Activated B cell treated with CpG ODN at 0.5 μM for 24 hours (primary cell): Measurements from ENCODE around the gene CDHR4. TPM values are rescaled to one million over a fixed set of nuclear protein-coding genes. Genes with fewer than 3 reads are reported as not detected.

Source experiments
- ATAC-seq: fragments of 200-7000 bp; cut with Tn5 transposase; one replicate; pipeline ENCODE4 v1.10.0; 2021; ENCODE audit warnings: low read depth, mild to moderate bottlenecking, moderate library complexity
- CTCF ChIA-PET: fragments of 350-600 bp; sonication (Branson Sonifier 250); formaldehyde crosslinking; loops from one replicate; lab custom pipeline; 2021; ENCODE audit warnings: antibody characterized with exemption; lab: Charles Lee
- POLR2A ChIA-PET: fragments of 350-600 bp; sonication (Branson Sonifier 250); formaldehyde crosslinking; loops from one replicate; lab custom pipeline; 2021; ENCODE audit warnings: antibody characterized with exemption; lab: Charles Lee
- DNase-seq: peaks from one replicate; pipeline ENCODE4 v3.0.0; 2022
- H3K27ac Mint-ChIP-seq: one replicate; pipeline ENCODE4 v1.8.0; 2020; ENCODE audit warnings: mixed read lengths
- H3K27me3 Mint-ChIP-seq: one replicate; pipeline ENCODE4 v1.8.0; 2021; ENCODE audit warnings: mixed read lengths
- H3K36me3 Mint-ChIP-seq: one replicate; pipeline ENCODE4 v1.8.0; 2021; ENCODE audit warnings: low read depth, mixed read lengths
- H3K4me1 Mint-ChIP-seq: one replicate; pipeline ENCODE4 v1.8.0; 2021; ENCODE audit warnings: mixed read lengths
- H3K4me3 Mint-ChIP-seq: one replicate; pipeline ENCODE4 v1.8.0; 2020; ENCODE audit warnings: mild to moderate bottlenecking, mixed read lengths
- H3K9me3 Mint-ChIP-seq: one replicate; pipeline ENCODE4 v1.8.0; 2020; ENCODE audit warnings: mixed read lengths
- intact Hi-C: fragments of 100-400 bp; cut with micrococcal nuclease; formaldehyde crosslinking; loops from one replicate; pipeline ENCODE4 v1.15.1; 2024
- total RNA-seq: library from RNA; stranded (reverse); gene quantifications from 2 replicates; pipeline ENCODE4 v1.2.3, GENCODE V29; 2022
- TF ChIP-seq, protein P1 (sequence below): fragments of 200-600 bp; IDR thresholded peaks from one replicate; pipeline ENCODE4 v1.8.0; 2022; ENCODE audit warnings: antibody characterized with exemption, mild to moderate bottlenecking

CDHR4 gene, protein sequence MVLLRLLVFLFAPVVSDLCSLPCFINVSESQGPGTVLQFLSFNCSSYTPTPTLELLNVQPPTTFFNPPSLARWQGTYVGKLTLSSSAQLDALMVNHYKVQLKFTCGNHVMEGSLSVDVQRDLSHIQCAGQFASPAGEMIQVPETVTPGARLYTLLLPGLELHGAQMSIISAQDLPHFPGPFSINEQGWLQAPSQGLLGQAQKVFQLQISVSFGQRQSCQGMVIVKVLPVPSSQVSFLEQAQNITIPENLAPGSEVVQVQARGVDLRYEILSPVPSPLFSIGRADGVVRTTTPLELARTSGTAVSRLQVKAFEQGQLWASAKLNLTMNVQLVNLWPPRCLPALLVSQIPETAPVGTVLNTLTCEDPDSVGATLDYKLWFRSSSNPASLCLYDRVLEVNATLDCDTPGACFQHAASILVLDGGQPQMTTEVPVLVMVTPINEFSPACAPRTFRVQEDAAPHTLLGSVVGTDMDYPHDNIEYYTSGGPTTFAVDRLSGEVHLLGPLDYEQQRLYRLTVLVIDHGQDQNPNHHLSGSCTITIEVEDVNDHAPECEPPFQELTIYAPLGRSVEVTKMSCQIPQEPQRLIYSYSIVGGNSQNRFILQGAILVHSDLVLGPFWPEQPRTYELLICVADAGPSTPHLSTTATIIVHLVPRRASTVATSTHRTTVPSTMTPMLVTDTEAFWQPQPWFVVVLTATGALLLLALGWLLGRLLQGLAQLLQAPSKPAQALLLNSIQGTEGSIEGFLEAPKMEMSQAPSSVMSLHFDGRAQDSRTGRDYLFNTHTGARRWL
- not detected in 2 replicates for total RNA-seq

DNA sequence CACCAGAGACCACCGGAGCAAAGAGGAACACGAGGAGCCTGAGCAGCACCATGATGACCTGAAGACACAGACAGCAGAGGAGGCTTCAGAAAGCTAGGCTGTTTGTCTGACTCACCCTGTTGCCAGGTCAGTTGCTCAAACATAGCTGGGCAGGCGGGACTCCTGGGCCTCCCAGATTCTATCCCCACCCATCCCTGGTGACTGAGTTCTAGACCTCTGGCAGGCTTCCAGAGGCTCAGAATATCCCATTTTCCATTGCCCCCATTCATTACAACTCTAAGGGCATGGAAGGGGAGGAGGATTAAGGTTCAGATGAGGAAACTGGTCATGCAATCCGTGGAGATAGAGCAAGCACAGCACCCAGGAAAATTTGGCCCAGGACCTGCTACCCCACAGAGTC is at the start of gene CDHR4:
CDHR4 (minus strand) TSS at position 113 of the 400 bp plus-strand sequence; CDS start at position 52, 61 bp downstream.
- DNase-seq, result no peak

DNA sequence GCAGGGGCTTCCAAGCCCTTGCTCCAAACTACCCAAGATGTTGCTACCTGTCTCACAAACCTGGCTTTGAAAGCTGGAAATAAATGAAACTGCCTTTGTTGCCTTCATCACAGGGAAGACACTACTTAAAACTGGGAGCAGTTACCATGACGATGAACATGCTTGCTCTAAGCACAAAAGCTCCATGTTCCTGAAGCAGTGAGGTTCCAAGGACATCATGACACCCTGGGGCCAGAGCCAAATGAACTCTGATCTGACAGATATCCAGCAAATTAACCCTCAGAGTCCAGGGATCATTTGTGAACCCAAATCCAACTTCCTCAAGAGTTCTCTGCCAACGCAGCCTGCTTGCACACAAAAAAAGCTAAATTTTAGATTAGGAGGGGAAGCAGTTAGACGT is 46.0 kb upstream of the CDHR4 start:
- ChIA-PET POLR2A (no interaction called here), CTCF (no interaction called here)
- Mint-ChIP-seq H3K27ac (no peak overlapping the region), H3K27me3 (no peaks in the 10 kb centered on the region), H3K4me1 (no peaks in the 10 kb centered on the region), H3K9me3 (no peaks in the 10 kb centered on the region), H3K4me3 (no peak overlapping the region), H3K36me3 (peaks cover 7% of the 10 kb centered on the region)
- DNase-seq (no peak), ATAC-seq (no peak)
- TF ChIP-seq, protein P1, sequence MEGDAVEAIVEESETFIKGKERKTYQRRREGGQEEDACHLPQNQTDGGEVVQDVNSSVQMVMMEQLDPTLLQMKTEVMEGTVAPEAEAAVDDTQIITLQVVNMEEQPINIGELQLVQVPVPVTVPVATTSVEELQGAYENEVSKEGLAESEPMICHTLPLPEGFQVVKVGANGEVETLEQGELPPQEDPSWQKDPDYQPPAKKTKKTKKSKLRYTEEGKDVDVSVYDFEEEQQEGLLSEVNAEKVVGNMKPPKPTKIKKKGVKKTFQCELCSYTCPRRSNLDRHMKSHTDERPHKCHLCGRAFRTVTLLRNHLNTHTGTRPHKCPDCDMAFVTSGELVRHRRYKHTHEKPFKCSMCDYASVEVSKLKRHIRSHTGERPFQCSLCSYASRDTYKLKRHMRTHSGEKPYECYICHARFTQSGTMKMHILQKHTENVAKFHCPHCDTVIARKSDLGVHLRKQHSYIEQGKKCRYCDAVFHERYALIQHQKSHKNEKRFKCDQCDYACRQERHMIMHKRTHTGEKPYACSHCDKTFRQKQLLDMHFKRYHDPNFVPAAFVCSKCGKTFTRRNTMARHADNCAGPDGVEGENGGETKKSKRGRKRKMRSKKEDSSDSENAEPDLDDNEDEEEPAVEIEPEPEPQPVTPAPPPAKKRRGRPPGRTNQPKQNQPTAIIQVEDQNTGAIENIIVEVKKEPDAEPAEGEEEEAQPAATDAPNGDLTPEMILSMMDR, result no peak
- intact Hi-C loops, result no loop called here

More for the DNA sequence above, at the start of gene CDHR4:
- CTCF ChIA-PET, result interaction anchor here (10.9 kb wide), 1 partner anchor 40 kb away, joined by 238 read pairs; no protein-coding TSS in a partner anchor
- peaks cover 4% of the 10 kb centered on the region for H3K36me3 Mint-ChIP-seq
- H3K9me3 Mint-ChIP-seq, result no peaks in the 10 kb centered on the region
- H3K4me3 Mint-ChIP-seq, result no peak within 1 kb of the TSS
- TF ChIP-seq, protein P1, result no peak
- POLR2A ChIA-PET, result no interaction called here
- H3K27ac Mint-ChIP-seq, result no peak within 1 kb of the TSS
- intact Hi-C loops, result loop anchor here (10.0 kb wide), 2 partner anchors 435 to 495 kb away; partner anchors contain the start of genes GNAI2, HYAL3, IFRD2 and NAA80
- peaks cover 18% of the 10 kb centered on the region for H3K4me1 Mint-ChIP-seq
- no peak for ATAC-seq
- H3K27me3 Mint-ChIP-seq, result no peaks in the 10 kb centered on the region

DNA sequence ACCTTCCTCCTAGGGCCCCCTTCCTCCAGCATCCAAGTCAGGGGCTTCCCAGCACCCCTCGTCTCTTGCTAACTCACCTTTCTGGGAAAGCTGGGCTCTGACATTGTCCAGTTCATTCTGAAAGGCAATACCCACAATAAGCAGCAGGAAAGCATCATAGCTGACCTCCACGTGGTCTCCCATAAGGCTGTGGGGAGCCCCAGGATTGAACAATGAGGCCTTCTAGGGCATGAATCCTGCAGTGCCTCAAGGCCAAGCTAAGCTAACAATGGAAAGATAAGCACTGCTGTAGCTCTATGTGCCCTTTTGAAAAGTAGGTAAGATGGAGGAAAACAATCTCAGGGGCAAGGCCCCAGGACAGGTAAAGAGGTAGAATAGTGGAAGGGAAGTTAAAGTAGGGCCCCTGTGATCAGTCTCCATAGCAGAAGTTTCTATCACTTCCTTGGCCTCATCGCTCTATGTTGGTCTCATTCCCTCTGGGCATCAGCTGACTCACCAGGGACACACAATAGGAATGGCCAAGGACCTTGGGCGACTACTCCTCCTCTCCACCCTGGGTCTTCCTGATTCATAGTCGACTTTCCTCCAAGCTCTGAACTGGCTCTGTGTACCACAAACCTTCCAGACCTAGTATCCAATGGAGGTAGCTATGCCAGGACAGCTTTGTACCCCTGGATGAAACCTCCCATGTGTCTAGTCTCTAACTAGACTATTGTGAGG is 45.0 kb upstream of the CDHR4 start:
- POLR2A ChIA-PET, result interaction anchor here (1.2 kb wide), 1 partner anchor 42 kb away, joined by 3 read pairs; the partner anchor contains the start of gene INKA1
- TF ChIP-seq, protein P1, result no peak
- no peak for ATAC-seq
- no peaks in the 10 kb centered on the region for H3K4me1 Mint-ChIP-seq
- H3K27me3 Mint-ChIP-seq, result no peaks in the 10 kb centered on the region
- no peak overlapping the region for H3K27ac Mint-ChIP-seq
- H3K4me3 Mint-ChIP-seq, result no peak overlapping the region
- DNase-seq, result no peak
- peaks cover 7% of the 10 kb centered on the region for H3K36me3 Mint-ChIP-seq
- CTCF ChIA-PET, result interaction anchor here (0.9 kb wide), 1 partner anchor 31 kb away, joined by 3 read pairs; the partner anchor contains the start of gene UBA7
- intact Hi-C loops, result no loop called here
- H3K9me3 Mint-ChIP-seq, result no peaks in the 10 kb centered on the region

DNA sequence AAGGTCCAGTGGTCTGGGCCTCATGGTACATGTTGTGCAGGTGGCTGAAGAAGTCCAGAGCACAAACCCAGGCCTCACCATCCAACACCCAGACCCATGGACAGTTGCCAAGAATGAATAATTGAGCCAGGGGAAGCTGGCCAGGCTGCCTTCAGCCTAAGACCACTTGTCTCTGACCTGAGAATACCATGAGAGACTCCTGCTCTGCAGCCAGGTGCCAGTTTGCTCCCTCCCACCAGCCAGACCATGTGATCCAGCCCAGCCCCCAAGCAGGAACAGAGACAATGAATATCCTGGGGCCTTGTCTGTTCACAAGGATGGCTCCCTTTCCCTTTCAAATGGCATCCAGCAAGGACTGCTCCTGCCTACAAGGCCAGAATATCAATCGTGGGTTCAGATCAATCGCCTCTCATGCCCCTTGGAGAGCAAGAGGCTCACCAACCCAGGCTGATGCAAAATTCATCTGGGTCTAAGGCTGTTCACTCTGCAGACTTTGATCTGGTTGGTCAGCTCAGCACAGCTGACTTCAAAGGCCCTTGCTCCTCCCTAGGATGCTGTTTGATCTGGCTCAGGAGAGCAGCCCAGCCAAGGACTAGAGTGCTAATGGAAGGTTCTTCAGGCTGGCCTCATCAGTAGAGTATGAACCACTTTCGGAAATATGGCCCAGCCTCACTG is 43.3 kb upstream of the CDHR4 start:
- intact Hi-C loops, result no loop called here
- no peak overlapping the region for H3K27ac Mint-ChIP-seq
- no peak for ATAC-seq

More for the DNA sequence above, 43.3 kb upstream of the CDHR4 start:
- CTCF ChIA-PET, result interaction anchor here (7.6 kb wide), 1 partner anchor 39 kb away, joined by 238 read pairs; the partner anchor contains the start of genes CDHR4 and INKA1
- peaks cover 7% of the 10 kb centered on the region for H3K36me3 Mint-ChIP-seq
- H3K4me3 Mint-ChIP-seq, result no peak overlapping the region
- POLR2A ChIA-PET, result interaction anchor here (5.9 kb wide), 1 partner anchor 38 kb away, joined by 106 read pairs; the partner anchor contains the start of gene INKA1
- no peak for DNase-seq
- peaks cover 5% of the 10 kb centered on the region for H3K4me1 Mint-ChIP-seq
- H3K27me3 Mint-ChIP-seq, result no peaks in the 10 kb centered on the region
- TF ChIP-seq, protein P1, result no peak
- H3K9me3 Mint-ChIP-seq, result no peaks in the 10 kb centered on the region
